Stimulated activated CD8-positive, alpha-beta memory T cell treated with anti-CD3 and anti-CD28 coated beads, Interleukin-2, amount 100 ng/mL, for 1 hour (primary cell): ENCODE results near the gene ASIC3.
"Not testable (repeated sequence)": the region's sequence is repeated elsewhere in the genome, so short reads cannot be mapped to it uniquely, and the experiment has no call there.

Experiments
- DNase-seq, 2 donors: peaks; one replicate each; pipeline ENCODE4 v3.0.0-alpha.2; 2020; ENCODE audit warnings: low read depth in 2 of 2

The ASIC3 gene

GRCh38 chr7:151047976-151048815 lies at the start of gene ASIC3:
ASIC3 (plus strand) TSS chr7:151048531; CDS start chr7:151048886, 355 bp downstream.
- DNase-seq, result no peak

- DNase-seq, result no peak
Observed at GRCh38 chr7:150999001-150999400, 49.3 kb upstream of the ASIC3 start.

- DNase-seq, result no peak
Observed at GRCh38 chr7:150999497-151000230, 48.7 kb upstream of the ASIC3 start.

- no peak for DNase-seq
Observed at GRCh38 chr7:151000897-151001495, 47.3 kb upstream of the ASIC3 start.

GRCh38 chr7:151001546-151001945 lies 46.8 kb upstream of the ASIC3 start:
- no peak for DNase-seq

- DNase-seq, result no peak
Observed at GRCh38 chr7:151003572-151003971, 44.8 kb upstream of the ASIC3 start.

- DNase-seq, result no peak
Observed at GRCh38 chr7:151005566-151005965, 42.8 kb upstream of the ASIC3 start.

GRCh38 chr7:151006590-151007300 lies 41.6 kb upstream of the ASIC3 start:
- DNase-seq, result no peak

GRCh38 chr7:151007469-151007898 lies 40.8 kb upstream of the ASIC3 start:
- DNase-seq, result no peak

GRCh38 chr7:151008143-151008510 lies 40.2 kb upstream of the ASIC3 start:
- DNase-seq, result no peak

GRCh38 chr7:151008511-151009323 lies 39.6 kb upstream of the ASIC3 start:
- DNase-seq, result peak; percentile 62 to 65

- DNase-seq, result no peak
Observed at GRCh38 chr7:151009327-151010036, 38.8 kb upstream of the ASIC3 start.

GRCh38 chr7:151010037-151010306 lies 38.4 kb upstream of the ASIC3 start:
- DNase-seq, result no peak

- no peak for DNase-seq
Observed at GRCh38 chr7:151010307-151011096, 37.8 kb upstream of the ASIC3 start.

GRCh38 chr7:151011097-151011409 lies 37.3 kb upstream of the ASIC3 start:
- DNase-seq, result no peak

GRCh38 chr7:151011616-151012015 lies 36.7 kb upstream of the ASIC3 start:
- not testable (repeated sequence) for DNase-seq

- no peak for DNase-seq
Observed at GRCh38 chr7:151012031-151012692, 36.2 kb upstream of the ASIC3 start.

GRCh38 chr7:151012911-151013347 lies 35.4 kb upstream of the ASIC3 start:
- DNase-seq, result no peak

- DNase-seq, result no peak
Observed at GRCh38 chr7:151013356-151013732, 35.0 kb upstream of the ASIC3 start.
